ENCODE results near the gene PLEKHF1. TPM values are rescaled to one million over a fixed set of nuclear protein-coding genes. Genes with fewer than 3 reads are reported as not detected.

PLEKHF1 gene
- total RNA-seq, 4 donors from 2014 or later = 8.2 to 16.5 (median 9.0) TPM

DNA sequence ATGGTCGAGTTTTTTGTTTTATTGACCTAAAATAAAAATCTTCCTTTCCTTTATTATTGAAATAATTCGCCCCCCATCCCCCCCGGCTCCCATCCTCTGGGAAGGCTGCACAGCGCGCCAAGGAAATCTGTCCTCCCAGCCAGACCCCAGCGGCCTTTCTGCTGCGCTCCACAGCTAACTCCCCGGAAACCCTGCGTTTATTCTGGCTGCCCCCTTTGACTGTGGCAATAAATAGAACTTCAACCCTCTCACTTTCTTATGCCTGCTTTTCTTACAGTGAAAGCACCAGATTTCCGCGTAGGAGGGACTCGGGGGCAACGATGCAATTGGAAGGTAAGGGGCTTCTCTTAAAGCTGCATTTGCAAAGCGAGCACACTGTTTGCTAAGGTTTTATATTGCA is 59.5 kb downstream of the PLEKHF1 start:
- Histone ChIP-seq H3K4me1 (peaks cover 0 to 11% (median 0%) of the 10 kb centered on the region in 4 donors), H3K9me3 (no peaks in the 10 kb centered on the region), H3K4me3 (no peak overlapping the region), H3K36me3 (no peaks in the 10 kb centered on the region), H3K27ac (no peak overlapping the region), H3K27me3 (no peaks in the 10 kb centered on the region)
- no peak for TF ChIP-seq POLR2A (IDR thresholded peaks at IDR 0.05)
- TF ChIP-seq, protein P1, sequence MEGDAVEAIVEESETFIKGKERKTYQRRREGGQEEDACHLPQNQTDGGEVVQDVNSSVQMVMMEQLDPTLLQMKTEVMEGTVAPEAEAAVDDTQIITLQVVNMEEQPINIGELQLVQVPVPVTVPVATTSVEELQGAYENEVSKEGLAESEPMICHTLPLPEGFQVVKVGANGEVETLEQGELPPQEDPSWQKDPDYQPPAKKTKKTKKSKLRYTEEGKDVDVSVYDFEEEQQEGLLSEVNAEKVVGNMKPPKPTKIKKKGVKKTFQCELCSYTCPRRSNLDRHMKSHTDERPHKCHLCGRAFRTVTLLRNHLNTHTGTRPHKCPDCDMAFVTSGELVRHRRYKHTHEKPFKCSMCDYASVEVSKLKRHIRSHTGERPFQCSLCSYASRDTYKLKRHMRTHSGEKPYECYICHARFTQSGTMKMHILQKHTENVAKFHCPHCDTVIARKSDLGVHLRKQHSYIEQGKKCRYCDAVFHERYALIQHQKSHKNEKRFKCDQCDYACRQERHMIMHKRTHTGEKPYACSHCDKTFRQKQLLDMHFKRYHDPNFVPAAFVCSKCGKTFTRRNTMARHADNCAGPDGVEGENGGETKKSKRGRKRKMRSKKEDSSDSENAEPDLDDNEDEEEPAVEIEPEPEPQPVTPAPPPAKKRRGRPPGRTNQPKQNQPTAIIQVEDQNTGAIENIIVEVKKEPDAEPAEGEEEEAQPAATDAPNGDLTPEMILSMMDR (IDR thresholded peaks at IDR 0.05) = no peak
- no peak for DNase-seq

Other genes with a start within 250 kb of the PLEKHF1 start
- gene VSTM2B, start 139.5 kb upstream of the PLEKHF1 start, total RNA-seq = not detected
- 10 to 100 TPM; 43.7 to 50.9 (median 49.1) TPM for gene POP4, start 59.2 kb upstream of the PLEKHF1 start, total RNA-seq
- 10 to 100 TPM; 18.2 to 49.1 (median 28.2) TPM for gene C19orf12, start 49.8 kb downstream of the PLEKHF1 start, total RNA-seq
- gene CCNE1, start 146.5 kb downstream of the PLEKHF1 start, total RNA-seq = 1 to 10 TPM; 1.8 to 5.9 (median 2.2) TPM